Stimulated activated CD8-positive, alpha-beta memory T cell treated with anti-CD3 and anti-CD28 coated beads, Interleukin-12 subunit alpha, Interleukin-12 subunit beta, amount 100 ng/mL, for 4 hours (primary cell): ENCODE results near the gene INO80.
"Not testable (repeated sequence)": the region's sequence is repeated elsewhere in the genome, so short reads cannot be mapped to it uniquely, and the experiment has no call there.

Experiments used
- DNase-seq: peaks from one replicate; pipeline ENCODE4 v3.0.0-alpha.2; 2020; ENCODE audit warnings: low read depth

Gene INO80

DNA sequence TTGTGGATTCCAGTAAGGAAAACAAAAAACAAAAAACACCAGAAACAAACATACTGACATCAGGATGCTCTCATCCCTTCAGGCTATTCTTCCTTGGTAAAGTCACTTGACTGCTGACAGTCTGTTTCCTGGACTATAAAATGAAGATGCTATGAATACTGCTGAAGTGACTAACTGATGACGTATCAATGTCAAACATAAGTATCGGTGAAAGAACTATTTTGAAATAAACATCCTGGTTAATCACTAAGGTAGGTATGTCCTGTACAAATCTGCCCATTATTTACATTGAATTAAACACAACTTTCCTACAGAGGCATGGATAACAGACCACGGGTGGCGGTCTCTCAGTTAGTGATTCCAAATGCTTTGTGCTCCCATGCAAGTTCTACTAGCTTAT lies 116.9 kb downstream of the INO80 start:
- DNase-seq = no peak

DNA sequence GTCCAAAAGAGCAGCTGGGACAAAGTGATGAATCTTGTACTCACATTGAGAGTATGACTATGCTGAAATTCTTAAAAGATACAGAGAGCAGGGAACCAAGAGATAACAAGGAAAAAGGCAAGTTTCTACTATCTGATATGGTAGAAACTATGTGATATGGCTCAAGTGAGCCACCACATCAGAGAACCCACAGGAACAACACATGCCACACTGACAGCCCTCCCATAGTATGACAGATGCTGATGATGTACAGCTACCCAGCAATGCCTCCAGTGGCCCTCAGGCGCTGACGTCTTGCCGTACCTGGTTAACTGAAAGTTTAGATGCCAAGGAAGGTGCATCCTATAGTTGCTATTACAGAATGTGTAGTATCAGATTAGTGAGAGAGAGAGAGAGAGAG lies 120.4 kb downstream of the INO80 start:
- DNase-seq = no peak

DNA sequence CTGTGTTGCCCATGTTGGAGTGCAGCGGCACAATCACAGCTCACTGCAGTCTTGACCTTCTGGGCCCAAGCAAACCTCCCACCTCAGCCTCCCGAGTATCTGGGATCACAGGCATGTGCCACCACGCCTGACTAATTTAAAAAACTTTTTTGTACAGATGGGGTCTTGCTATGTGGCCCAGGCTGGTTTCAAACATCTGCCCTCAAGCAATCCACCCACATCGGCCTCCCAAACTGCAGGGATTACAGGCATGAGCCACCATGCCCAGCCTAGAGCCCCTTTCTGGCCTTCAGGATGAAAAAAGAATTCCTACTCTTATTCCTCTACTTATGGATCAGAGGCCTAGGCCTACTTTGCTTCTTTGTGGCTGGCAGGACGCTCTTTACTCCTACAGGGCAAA lies 123.3 kb downstream of the INO80 start:
- DNase-seq = no peak

DNA sequence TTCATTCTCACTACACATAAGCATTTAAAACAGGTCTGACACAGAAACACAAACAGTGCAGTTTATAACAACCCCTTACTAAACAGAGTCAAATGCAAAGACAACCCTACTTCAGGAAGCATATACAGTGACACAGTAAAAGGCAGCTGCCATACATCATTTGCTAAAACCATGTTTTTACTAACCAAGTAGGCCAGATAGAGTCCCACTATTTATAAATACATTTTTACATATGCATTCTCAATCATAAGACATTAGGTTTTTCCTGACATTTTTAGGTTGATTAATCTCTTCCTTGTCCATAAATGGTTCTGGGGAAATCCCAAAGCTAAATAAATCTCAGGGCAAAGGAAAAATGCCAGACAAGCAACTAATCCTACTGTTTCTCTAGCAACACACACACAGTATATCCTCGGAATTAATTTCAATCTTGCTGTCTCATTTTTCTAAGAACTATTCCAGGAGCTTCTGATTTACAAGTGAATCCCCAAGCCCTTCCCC lies 123.8 kb downstream of the INO80 start:
- DNase-seq = no peak

DNA sequence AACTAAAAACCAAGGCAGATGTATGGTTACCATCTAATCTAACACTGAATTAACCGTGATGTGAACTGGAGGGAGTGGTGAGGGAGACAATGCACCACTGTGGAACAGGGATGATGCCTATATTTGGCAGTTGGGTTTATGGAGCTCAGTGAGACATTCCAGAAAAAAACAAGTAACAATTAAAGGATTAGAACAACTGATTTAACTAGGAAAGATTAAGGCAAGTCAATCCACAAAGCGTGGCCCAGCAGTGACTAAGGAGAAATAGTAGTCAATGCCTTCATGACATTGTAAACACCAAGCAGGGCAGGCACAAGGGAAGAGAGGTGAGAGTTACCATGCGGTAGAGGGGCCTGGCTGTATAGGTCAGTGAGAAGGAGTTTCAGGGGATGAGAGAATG lies 124.7 kb downstream of the INO80 start:
- DNase-seq = no peak

DNA sequence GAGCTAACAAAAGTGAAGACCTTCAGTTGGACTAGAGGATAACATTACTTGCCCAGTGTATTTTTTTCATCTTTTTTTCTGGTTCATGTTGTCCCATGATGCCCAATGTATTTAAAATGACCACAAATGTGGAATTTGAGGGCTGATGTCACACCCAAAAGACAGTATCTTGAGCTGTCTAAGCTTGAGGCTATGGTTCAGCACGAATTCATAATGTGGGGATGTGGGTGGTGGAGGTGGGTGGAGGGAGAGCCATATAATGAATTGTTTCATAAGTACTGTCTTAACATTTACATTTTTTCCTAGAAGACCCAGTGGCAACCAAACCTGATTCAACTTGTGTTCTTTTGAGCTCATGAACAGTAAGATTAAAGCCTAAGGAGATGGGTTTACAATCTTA lies 125.3 kb downstream of the INO80 start:
- no peak for DNase-seq

DNA sequence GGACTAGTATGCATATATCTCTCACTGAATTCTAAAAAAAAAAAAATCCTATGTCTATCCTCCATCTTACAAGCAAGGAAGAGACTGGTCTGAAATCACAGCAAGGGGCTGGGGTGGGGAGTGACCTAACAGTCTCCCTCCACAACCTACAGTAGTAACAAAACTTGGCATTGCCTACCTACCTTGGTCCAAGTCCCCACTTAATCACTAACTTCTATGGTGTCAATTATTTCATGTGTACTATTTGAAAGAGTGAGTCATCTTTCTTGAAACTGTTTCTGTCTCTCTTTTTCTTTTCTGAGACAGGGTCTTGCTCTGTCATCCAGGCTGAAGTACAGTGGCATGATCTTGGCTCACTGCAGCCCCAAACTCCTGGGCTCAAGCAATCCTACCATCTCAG lies 126.0 kb downstream of the INO80 start:
- no peak for DNase-seq

DNA sequence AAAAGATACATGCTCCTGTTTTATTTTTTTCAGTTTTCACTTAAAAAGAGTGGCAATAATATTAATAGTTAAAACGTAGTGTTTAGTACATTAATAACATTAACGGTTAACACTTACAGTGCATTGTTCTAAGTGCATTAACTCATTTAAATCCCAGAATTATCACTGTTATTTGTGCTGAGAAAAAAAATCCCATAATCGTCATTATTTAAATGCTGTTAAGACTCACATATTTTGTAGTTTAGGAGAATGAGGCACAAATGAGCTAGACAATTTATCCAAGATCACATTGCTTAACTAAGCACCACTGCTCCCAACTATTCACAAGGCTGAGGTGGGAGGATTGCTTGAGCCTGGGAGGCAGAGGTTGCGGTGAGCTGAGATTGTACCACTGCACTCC lies 127.9 kb downstream of the INO80 start:
- no peak for DNase-seq

DNA sequence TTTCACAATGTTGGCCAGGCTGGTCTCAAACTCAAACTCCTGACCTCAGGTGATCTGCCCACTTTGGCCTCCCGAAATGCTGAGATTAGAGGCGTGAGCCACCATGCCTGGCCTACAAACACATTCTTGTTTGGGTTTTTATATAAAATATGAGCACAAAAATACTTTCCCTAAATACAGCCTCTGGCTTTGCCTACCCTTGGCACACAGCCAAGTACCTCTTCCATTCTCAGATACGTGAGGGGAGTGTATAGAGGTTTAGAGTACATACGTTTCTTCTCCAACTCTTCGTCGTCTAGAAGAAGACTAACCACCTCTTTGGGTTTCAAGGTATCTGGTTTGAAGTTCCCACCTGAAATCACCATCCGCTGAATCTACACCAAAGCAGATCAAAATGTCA lies 129.3 kb downstream of the INO80 start:
- no peak for DNase-seq

DNA sequence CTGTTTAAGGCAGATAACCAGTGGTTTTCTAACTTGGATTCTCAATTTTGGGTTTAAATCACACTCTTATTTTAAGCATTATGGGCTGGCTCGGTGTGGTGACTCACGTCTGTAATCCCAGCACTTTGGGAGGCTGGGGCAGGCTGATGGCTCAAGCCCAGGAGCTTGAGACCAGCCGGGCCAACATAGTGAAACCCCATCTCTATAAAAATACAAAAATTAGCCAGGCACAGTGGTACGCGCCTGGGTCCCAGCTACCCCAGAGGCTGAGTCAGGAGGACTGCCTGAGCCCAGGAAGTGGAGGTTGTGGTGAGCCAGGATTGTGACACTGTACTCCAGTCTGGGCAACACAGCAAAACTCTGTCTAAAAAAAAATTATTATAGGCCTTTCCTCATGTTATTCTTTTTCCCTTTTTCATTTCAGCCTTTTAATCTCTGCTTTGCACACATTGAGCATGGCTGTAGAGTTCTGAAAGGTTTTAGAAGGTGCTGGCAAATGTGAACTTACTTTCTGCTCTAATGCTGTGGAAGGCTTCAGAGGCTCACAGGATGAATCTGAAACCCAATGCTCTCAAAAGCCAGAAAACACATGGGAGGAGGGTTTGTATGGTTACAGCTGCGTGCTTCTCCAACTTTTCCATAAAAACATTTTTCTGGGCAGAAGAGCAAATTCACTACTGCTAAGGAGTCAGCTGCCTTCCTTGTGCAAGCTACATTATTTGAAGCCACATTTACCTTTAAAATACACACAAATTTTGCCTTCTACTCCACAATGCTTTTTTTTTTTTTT lies 130.3 kb downstream of the INO80 start:
- no peak for DNase-seq

DNA sequence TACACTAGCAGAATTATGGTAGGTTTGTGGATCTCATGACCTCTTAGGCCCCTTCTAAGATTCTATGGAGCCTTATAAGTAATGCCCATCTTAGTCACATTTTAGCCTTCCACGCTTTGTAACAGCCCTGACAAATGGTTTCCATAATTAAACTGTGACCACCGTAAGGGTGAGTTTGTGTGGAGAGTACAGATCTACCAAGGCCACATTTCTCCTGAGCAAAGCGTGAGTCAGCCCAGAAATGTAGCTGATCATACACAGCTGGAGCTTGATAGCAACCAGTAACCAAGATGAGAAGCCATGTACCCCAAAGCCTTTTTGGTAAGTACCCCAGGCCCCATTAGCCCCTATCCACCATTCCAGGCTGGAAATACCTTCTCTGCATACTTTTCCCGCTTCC lies 131.1 kb downstream of the INO80 start:
- DNase-seq = no peak

DNA sequence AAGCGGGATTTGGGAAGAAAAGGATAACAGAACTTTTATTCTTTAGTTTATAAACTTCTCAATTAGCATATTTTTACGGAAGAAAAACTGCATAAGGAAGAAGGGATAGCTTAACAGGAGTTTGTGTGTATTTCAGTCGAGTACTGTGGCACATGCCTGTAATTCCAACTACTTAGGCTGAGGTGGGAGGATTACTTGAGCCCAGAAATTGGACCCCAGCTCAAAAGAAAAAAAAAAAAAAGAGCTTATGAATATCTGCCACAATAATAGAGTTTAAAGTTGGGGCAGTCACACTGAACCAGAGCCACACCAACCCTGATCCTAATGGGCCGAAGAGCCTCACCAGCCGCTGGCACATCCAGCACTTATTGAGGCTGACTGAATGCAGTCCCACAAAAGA lies 131.7 kb downstream of the INO80 start:
- no peak for DNase-seq

DNA sequence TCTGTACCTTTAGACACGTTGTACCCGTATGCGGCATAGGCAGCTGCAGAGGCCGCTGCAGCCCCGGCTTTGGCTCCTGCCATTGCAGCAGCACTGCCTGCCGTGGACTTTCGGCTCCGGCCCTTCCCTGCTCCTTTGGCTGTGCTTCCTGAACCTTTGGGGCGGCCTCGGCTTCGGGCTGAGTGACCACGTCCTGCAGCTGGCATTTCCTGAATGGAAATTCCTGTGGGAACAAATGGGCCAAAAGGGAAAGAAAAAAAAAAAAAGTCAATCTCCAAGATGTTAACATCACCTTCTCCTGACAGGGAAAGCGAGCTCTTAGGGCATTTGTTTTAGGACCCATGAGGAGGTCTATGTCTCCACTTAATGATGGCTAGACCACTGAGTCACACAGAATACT lies 133.2 kb downstream of the INO80 start:
- DNase-seq = no peak

DNA sequence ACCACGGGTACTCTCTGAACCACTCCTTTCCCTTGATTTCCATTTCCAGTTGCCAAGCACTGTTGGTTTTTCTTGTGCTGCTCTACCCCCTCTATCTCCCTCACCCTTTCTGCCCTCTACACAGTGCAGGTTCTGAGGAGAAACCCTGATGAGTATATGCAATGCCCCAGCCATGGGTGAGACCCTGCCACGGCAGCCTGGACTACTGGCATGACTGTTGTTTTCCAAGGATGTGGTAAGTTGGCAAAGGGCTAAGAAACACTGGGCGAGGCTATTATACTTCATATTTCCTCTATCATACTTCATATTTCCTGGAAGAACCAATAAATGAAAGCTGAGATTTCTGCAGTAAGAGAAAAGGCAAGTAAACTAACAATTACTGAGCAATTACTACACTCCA lies 134.9 kb downstream of the INO80 start:
- no peak for DNase-seq

DNA sequence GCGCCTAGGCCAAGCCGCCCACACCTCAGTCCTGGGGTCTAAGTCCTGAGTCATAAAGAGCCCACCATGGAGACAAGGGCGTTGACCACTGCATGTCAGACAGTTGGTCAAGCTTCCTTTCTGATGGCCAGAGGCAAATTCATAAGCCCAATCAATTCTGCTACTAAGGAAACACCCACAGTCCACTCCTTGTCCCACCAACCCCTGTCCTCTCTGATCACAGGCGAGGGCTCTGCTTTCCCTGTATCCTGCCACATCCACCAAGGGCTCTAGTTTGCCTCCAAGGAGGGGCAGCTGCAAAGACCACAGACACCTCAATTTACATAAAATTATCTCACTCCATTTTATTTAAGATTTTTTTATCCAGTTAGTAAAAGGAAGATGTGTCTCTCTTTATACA lies 137.5 kb downstream of the INO80 start:
- DNase-seq = no peak

DNA sequence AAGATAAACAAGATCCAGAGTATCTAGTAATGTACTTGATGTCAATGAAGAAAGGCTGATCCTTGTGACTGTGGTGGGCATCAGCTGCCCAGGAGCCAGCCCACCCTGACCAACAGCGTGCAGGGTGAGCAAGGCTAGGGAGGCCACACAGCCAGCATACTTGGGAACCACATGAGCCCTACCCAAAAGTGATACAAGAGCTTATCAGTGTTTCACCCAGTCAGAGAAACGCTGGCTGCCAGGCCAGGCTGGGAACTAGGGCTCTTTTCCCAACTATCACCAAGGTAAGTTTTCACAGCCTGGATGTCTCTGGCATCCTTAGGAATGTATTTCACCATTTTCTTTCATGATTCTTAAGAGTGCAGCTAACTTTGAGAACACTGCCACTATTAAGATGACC lies 137.9 kb downstream of the INO80 start:
- no peak for DNase-seq

DNA sequence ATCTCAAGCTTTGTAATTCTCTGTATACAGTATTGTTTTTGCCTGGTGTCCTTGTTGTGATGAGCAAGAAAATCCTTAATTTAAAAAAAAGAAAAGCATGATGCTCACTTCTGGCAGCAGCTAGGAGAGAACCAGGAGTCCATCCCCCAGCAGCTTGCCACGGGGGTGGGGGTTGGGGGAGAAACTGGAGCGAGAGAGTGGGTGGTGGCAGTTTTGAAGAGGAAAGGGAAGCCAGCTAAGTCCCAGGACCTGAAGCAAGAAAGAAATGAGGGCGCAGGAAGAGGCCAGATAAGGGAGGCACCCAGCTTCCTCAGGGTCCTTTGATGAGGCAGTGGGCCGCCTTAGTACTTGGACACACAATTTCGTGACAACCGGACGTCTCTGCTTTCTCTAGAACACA lies 139.3 kb downstream of the INO80 start:
- no peak for DNase-seq

DNA sequence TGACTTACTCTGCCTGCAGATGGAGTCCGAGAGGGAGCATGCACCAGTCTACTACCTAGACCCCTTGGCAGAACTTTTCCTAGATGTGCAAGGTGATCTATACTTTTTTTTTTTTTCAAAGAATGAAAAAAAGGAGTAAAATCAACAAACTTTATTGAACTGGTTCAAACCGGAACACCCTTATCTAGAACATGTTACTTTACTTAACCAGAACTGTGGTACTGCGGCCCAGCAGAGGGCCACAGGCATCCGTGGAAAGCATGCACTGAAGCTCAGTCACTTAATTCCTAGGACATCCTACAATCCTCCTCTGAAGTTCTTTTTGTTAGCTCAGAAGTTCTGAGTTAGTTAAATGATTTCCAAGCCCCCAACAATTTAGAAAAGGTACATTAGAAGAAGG lies 141.2 kb downstream of the INO80 start:
- no peak for DNase-seq

DNA sequence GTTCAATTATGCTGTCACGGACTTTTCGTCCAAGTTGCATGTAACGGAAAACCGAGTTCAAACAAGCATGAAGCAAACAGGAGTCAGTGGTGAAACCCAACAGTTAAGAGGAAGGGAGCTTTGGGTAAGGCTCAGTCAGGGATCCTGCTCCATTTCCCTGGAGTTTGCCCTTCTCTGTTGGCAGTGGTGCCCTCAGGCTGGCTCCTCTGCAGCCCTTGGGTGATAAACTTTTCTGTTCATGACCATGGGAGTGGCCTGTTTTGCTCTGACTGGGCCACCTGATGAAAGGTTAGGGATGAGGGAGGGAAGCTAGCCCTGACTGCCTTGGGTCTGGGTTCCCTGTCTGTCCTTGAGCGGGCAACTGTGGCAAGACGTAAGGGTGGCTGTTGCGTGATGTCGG lies 146.7 kb downstream of the INO80 start:
- DNase-seq = no peak

DNA sequence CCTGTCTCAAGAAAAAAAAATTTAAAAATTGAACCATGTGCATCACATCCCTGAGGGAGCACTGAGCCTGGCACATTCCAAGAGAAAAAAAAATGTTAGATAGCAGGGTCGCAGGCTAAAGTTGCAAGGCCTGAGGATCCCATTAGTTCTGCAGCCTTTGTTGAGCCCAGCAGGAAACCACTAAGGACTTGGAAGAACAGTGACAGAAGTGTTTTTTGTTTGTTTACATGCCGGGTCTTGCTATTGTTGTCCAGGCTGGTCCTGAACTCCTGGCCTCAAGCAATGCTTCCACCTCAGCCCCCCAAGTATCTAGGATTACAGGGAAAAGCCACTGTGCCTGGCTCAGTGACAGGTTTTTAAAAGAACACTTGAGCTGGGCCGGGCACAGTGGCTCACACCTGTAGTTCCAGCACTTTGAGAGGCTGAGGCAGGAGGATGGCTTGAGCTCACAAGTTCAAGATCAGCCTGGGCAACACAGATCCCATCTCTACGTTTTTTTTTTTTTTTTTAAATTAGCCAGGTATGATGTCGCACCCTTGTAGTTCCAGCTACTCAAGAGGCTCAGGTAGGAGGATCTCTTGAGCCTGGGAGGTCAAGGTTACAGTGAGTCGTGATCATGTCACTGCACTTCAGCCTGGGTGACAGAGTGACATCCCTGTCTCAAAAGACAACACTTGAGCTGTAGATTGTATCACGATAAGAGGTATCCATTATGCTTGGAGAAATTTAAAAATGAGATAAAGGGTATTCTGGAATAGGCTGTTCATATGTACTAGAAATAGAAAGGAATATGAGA lies 147.6 kb downstream of the INO80 start:
- no peak for DNase-seq

DNA sequence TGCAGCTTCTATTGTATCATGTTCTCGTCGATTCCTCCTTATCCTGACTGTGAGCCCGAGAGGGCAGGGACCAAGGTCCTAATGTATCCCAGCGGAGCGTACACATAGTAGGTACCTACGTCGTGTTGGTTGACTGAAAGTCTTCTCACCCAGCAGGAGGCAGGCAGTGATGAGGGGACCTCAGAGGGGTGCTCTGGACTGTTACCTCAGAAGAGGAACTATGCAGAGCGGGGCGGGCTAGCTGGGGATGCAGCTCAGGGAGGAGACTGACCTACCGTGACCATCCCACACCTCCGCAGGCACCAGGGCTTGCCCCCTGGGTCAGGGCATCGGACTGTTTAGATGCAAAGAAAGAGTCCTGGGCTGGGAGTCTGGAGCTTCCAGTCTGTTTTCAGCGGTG lies 151.4 kb downstream of the INO80 start:
- no peak for DNase-seq

DNA sequence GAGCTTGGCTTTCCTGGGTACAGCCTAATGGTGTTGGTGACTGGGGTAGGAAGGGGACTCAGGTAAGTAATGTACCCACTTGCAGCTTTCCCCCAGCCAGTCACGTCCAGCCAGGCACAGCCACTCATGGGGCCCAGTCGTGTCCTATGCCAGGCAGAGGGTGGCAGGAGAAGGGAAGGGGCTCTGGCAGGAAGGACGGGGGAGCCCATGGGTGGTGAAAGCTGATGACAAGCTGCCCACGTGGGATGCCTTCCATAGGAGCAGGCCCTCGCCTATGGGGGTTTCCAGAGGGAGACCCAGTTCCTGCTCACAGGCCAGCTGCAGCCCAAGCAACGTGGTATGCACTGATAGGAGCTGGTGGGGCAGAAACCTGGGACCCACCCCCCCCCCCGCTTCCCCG lies 152.1 kb downstream of the INO80 start:
- DNase-seq = no peak

DNA sequence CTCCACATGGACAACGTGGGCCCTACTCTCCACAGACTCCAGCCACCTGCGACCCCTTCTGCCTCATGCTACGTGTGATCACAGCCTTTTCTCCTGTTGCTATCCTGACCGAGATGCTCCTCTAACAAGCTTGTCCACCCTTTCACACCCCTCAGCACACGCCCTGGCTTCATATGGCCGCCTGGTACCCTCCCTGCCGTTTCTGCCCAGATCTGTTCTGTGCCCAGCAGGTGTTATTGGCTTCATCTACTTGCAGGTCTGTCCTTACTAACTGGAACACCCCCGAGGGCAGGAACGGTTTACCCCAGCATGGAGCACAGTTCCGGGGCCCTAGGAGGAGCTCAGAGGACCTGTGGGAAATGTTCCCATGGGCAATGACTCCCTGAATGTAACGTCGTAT lies 152.9 kb downstream of the INO80 start:
- no peak for DNase-seq

DNA sequence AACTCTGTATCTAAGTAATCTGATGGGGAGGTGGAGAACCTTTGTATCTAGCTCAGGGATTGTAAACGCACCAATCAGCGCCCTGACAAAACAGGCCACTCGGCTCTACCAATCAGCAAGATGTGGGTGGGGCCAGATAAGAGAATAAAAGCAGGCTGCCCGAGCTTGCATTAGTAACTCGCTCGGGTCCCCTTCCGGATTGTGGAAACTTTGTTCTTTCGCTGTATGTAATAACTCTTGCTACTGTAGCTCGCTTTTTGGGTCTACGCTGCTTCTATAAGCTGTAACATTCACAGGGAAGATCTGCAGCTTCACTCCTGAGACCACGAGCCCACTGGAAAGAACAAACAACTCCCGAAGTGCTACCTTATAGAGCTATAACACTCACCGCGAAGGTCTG lies 153.8 kb downstream of the INO80 start:
- not testable (repeated sequence) for DNase-seq
